Panc1 (cell line): Measurements from ENCODE around the gene IL18RAP. TPM values are rescaled to one million over a fixed set of nuclear protein-coding genes. Genes with fewer than 3 reads are reported as not detected.
A peak's percentile ranks its signal among the peaks of the same experiment; 100 is the strongest.

Source experiments
- ATAC-seq: fragments of 200-7000 bp; cut with Tn5 transposase; 2 replicates; pipeline ENCODE4 v1.9.1; 2020; ENCODE audit warnings: mild to moderate bottlenecking, moderate library complexity
- BruUV-seq: library from RNA; stranded (reverse); fragments of 400-500 nt; replicated peaks from 2 replicates; lab custom pipeline; 2021; lab: Mats Ljungman, UMichigan
- CTCF ChIA-PET: fragments of 300-600 bp; sonication (Branson Sonifier 250); formaldehyde crosslinking; loops from one replicate; lab custom pipeline; 2022; ENCODE audit warnings: antibody characterized with exemption; lab: Charles Lee
- POLR2A ChIA-PET: fragments of 300-600 bp; sonication (Branson Sonifier 250); formaldehyde crosslinking; loops from one replicate; lab custom pipeline; 2022; ENCODE audit warnings: antibody characterized with exemption; lab: Charles Lee
- DNase-seq: peaks from one replicate; pipeline ENCODE4 v3.0.0-alpha.2; 2010; ENCODE audit warnings: low read depth, low spot score
- H3K27ac ChIP-seq: 2 replicates; pipeline ENCODE4 v1.5.1; 2011; ENCODE audit warnings: mild to moderate bottlenecking, low read length, inconsistent platforms
- H3K27me3 ChIP-seq: fragments of 200-500 bp; sonication (Bioruptor generic); 2 replicates; pipeline ENCODE4 v1.6.0; 2014; ENCODE audit warnings: low read length, inconsistent platforms; ENCODE audit not compliant: control insufficient read depth, insufficient read depth
- H3K36me3 ChIP-seq: fragments of 200-500 bp; sonication (Bioruptor generic); 2 replicates; pipeline ENCODE4 v1.5.1; 2014; ENCODE audit warnings: inconsistent platforms, mild to moderate bottlenecking, low read length, moderate library complexity; ENCODE audit not compliant: control insufficient read depth, insufficient read depth
- H3K4me1 ChIP-seq: 2 replicates; pipeline ENCODE4 v1.5.1; 2011; ENCODE audit warnings: inconsistent platforms, mild to moderate bottlenecking, low read length, moderate library complexity; ENCODE audit not compliant: control insufficient read depth, insufficient read depth
- H3K4me3 ChIP-seq, 2 experiments: 2 replicates each; pipeline ENCODE4 v1.5.1; 2011 to 2012; ENCODE audit warnings: low read depth in 2 of 2, low read length in 2 of 2, mild to moderate bottlenecking in 2 of 2, inconsistent platforms in 1 of 2, moderate library complexity in 1 of 2
- H3K9me3 ChIP-seq: fragments of 200-500 bp; sonication (Bioruptor generic); 2 replicates; pipeline ENCODE4 v1.5.1; 2014; ENCODE audit warnings: low read depth, mild to moderate bottlenecking, inconsistent platforms, low read length, moderate library complexity; ENCODE audit not compliant: control insufficient read depth, insufficient read depth
- POLR2AphosphoS5 ChIP-seq: IDR thresholded peaks from 2 replicates; pipeline ENCODE4 v1.6.1; 2012; ENCODE audit warnings: mild to moderate bottlenecking, low read depth, low read length, moderate library complexity
- REST ChIP-seq, 2 experiments: IDR thresholded peaks; 2 replicates each; pipeline ENCODE4 v1.6.1; 2011 to 2012; ENCODE audit warnings: low read depth in 2 of 2, control low read depth in 1 of 2, low read length in 1 of 2, mild to moderate bottlenecking in 1 of 2, moderate library complexity in 1 of 2; ENCODE audit not compliant: insufficient read depth in 1 of 2
- SIN3A ChIP-seq: IDR thresholded peaks from 2 replicates; pipeline ENCODE4 v1.6.1; 2012; ENCODE audit warnings: low read depth, mild to moderate bottlenecking, low read length, moderate library complexity, borderline replicate concordance; ENCODE audit not compliant: insufficient read depth
- TCF7L2 ChIP-seq: IDR thresholded peaks from 2 replicates; pipeline ENCODE4 v1.6.1; 2011; ENCODE audit warnings: mild to moderate bottlenecking, low read depth, low read length, inconsistent platforms
- in situ Hi-C: cut with HindIII; loops from 2 replicates; pipeline ENCODE4 v1.10.0; 2016; ENCODE audit warnings: low sequenced_read_pairs, low pct_unique_long_range_greater_than_20kb
- intact Hi-C: fragments of 100-400 bp; cut with micrococcal nuclease; formaldehyde crosslinking; loops from one replicate; pipeline ENCODE4 v1.10.0; 2022; ENCODE audit not compliant: unreplicated experiment
- total RNA-seq: library from RNA; stranded (reverse); gene quantifications from one replicate; pipeline ENCODE4 v1.2.1, GENCODE V29; 2021; ENCODE audit not compliant: unreplicated experiment
- TF ChIP-seq, protein P1 (sequence below): fragments of 450-650 bp; IDR thresholded peaks from 2 replicates; pipeline ENCODE4 v1.5.1; 2017; ENCODE audit warnings: mild to moderate bottlenecking

IL18RAP gene
- total RNA-seq, 1 experiment from 2014 or later, result not detected

GRCh38 chr2:102442967-102443828, 20.2 kb downstream of the IL18RAP start:
- POLR2A ChIA-PET, result no interaction called here
- BruUV-seq, result no TSS peak

DNA sequence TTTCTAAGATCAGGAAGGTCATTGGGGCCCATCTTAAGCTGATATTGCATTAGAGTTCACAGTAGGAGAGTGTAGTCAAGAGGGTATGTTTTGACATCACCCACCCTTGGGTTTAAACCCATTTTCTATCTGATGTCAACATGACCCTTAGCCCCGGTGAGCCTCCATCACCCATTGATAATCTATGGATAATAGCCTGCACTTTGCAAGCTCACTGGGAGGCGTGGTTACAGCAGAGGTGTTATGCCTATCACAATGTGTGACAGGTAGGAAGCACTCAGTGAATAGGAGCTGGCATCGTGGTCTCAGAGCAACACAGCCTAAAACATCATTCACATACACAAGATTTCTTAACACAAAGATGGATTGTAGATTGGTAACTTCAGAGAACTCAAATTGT, 21.3 kb downstream of the IL18RAP start:
- DNase-seq, result no peak
- no peaks in the 10 kb centered on the region for H3K36me3 ChIP-seq
- H3K4me3 ChIP-seq, result no peak overlapping the region
- in situ Hi-C loops, result no loop called here
- no TSS peak for BruUV-seq
- H3K27me3 ChIP-seq, result 0 out of 2 replicates have a peak, but pooled peaks cover 3% of the 10 kb centered on the region
- no peaks in the 10 kb centered on the region for H3K4me1 ChIP-seq
- no peaks in the 10 kb centered on the region for H3K9me3 ChIP-seq
- intact Hi-C loops, result loop anchor here (5.0 kb wide), 1 partner anchor 187 kb away; no protein-coding TSS in a partner anchor
- TF ChIP-seq POLR2AphosphoS5 (no peak), REST (IDR thresholded peaks at IDR 0.05; ENCODE audit: insufficient read depth in 1 of 2, low read depth in 2 of 2, low read length in 1 of 2) (no peak), TCF7L2 (no peak), SIN3A (no peak)
- TF ChIP-seq, protein P1, sequence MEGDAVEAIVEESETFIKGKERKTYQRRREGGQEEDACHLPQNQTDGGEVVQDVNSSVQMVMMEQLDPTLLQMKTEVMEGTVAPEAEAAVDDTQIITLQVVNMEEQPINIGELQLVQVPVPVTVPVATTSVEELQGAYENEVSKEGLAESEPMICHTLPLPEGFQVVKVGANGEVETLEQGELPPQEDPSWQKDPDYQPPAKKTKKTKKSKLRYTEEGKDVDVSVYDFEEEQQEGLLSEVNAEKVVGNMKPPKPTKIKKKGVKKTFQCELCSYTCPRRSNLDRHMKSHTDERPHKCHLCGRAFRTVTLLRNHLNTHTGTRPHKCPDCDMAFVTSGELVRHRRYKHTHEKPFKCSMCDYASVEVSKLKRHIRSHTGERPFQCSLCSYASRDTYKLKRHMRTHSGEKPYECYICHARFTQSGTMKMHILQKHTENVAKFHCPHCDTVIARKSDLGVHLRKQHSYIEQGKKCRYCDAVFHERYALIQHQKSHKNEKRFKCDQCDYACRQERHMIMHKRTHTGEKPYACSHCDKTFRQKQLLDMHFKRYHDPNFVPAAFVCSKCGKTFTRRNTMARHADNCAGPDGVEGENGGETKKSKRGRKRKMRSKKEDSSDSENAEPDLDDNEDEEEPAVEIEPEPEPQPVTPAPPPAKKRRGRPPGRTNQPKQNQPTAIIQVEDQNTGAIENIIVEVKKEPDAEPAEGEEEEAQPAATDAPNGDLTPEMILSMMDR, result no peak
- ChIA-PET CTCF (no interaction called here), POLR2A (no interaction called here)
- no peak overlapping the region for H3K27ac ChIP-seq
- ATAC-seq, result no peak

More at GRCh38 chr2:102442967-102443828, 20.2 kb downstream of the IL18RAP start:
- in situ Hi-C loops, result no loop called here
- Histone ChIP-seq H3K27me3 (peaks cover 3% of the 10 kb centered on the region; the same call in 1 of the 2 replicates), H3K4me3 (no peak overlapping the region), H3K36me3 (no peaks in the 10 kb centered on the region), H3K4me1 (no peaks in the 10 kb centered on the region), H3K9me3 (no peaks in the 10 kb centered on the region), H3K27ac (no peak overlapping the region)
- DNase-seq (peak; percentile 17), ATAC-seq (no peak)
- CTCF ChIA-PET, result interaction anchor here (0.6 to 0.7 kb wide), 2 partner anchors 429 to 1665 kb away, joined by 3 read pairs; no protein-coding TSS in a partner anchor
- no peak for TF ChIP-seq POLR2AphosphoS5
- TF ChIP-seq, protein P1, result peak; percentile 82
- intact Hi-C loops, result loop anchor here (5.0 kb wide), 1 partner anchor 186 kb away; no protein-coding TSS in a partner anchor
